WTC11 (cell line): ENCODE measurements around the gene OOSP2. TPM values are rescaled to one million over a fixed set of nuclear protein-coding genes. Genes with fewer than 3 reads are reported as not detected.

Experiments used
- ATAC-seq: fragments of 200-7000 bp; cut with Tn5 transposase; 2 replicates; pipeline ENCODE4 v1.10.0; 2021; ENCODE audit warnings: mild to moderate bottlenecking, moderate library complexity
- CTCF ChIA-PET: fragments of 300-600 bp; sonication (Branson Sonifier 250); formaldehyde crosslinking; loops from one replicate; lab custom pipeline; 2021; ENCODE audit warnings: antibody characterized with exemption; lab: Charles Lee
- POLR2A ChIA-PET: fragments of 350-600 bp; sonication (Branson Sonifier 250); formaldehyde crosslinking; loops from one replicate; lab custom pipeline; 2021; ENCODE audit warnings: antibody characterized with exemption; lab: Charles Lee
- DNase-seq: peaks from one replicate; pipeline ENCODE4 v3.0.0; 2021; ENCODE audit warnings: low spot score
- H3K27ac Mint-ChIP-seq: 2 replicates; pipeline ENCODE4 v1.8.0; 2021; ENCODE audit warnings: mixed read lengths
- H3K27me3 Mint-ChIP-seq: 2 replicates; pipeline ENCODE4 v1.8.0; 2021; ENCODE audit warnings: low read depth, mild to moderate bottlenecking, moderate library complexity, mixed read lengths
- H3K36me3 Mint-ChIP-seq: 2 replicates; pipeline ENCODE4 v1.8.0; 2021; ENCODE audit warnings: mixed read lengths
- H3K4me1 Mint-ChIP-seq: 2 replicates; pipeline ENCODE4 v1.8.0; 2022; ENCODE audit warnings: mixed read lengths
- H3K4me3 Mint-ChIP-seq: 2 replicates; pipeline ENCODE4 v1.8.0; 2021; ENCODE audit warnings: mild to moderate bottlenecking, moderate library complexity, mixed read lengths
- H3K9me3 Mint-ChIP-seq: 2 replicates; pipeline ENCODE4 v1.8.0; 2021; ENCODE audit warnings: mixed read lengths
- AR ChIP-seq: fragments of 250-450 bp; sonication (Bioruptor Pico); IDR thresholded peaks from 2 replicates; pipeline ENCODE4 v1.9.0; 2021; ENCODE audit warnings: mild to moderate bottlenecking
- CTCF ChIP-seq: fragments of 200-600 bp; IDR thresholded peaks from 2 replicates; pipeline ENCODE4 v1.8.0; 2022; ENCODE audit warnings: antibody characterized with exemption
- NR3C1 ChIP-seq: sonication (generic); formaldehyde crosslinking; conservative IDR thresholded peaks from 2 replicates; pipeline ENCODE4 v1.8.1; 2023; ENCODE audit warnings: low read depth, mild to moderate bottlenecking, missing genetic modification reagents
- OVOL2 ChIP-seq: fragments of 250-450 bp; sonication (Bioruptor Pico); IDR thresholded peaks from 2 replicates; pipeline ENCODE4 v1.9.0; 2021; ENCODE audit warnings: mild to moderate bottlenecking, borderline replicate concordance
- PRDM15 ChIP-seq: sonication (generic); formaldehyde crosslinking; IDR thresholded peaks from 2 replicates; pipeline ENCODE4 v1.8.0; 2022; ENCODE audit warnings: missing genetic modification reagents
- SMAD3 ChIP-seq: sonication (generic); formaldehyde crosslinking; IDR thresholded peaks from 2 replicates; pipeline ENCODE4 v1.8.0; 2022; ENCODE audit warnings: missing genetic modification reagents, mild to moderate bottlenecking, borderline replicate concordance
- SMAD4 ChIP-seq: sonication (generic); formaldehyde crosslinking; IDR thresholded peaks from 2 replicates; pipeline ENCODE4 v1.8.0; 2022; ENCODE audit warnings: mild to moderate bottlenecking, missing genetic modification reagents
- TEAD4 ChIP-seq: sonication (generic); formaldehyde crosslinking; IDR thresholded peaks from 2 replicates; pipeline ENCODE4 v1.8.0; 2022; ENCODE audit warnings: mild to moderate bottlenecking, missing genetic modification reagents
- ZNF425 ChIP-seq: fragments of 250-450 bp; sonication (Bioruptor Pico); conservative IDR thresholded peaks from 2 replicates; pipeline ENCODE4 v1.9.0; 2021; ENCODE audit warnings: mild to moderate bottlenecking
- ZNF512 ChIP-seq: sonication (generic); formaldehyde crosslinking; IDR thresholded peaks from 2 replicates; pipeline ENCODE4 v1.8.1; 2022; ENCODE audit warnings: missing genetic modification reagents, borderline replicate concordance
- total RNA-seq: library from RNA; stranded (reverse); gene quantifications from 3 replicates; pipeline ENCODE4 v1.2.3, GENCODE V29; 2021

The OOSP2 gene
- total RNA-seq, 1 experiment from 2014 or later, result not detected

- TF ChIP-seq ZNF425 (CRISPR knock-in tag), result no peak
- TF ChIP-seq ZNF512 (CRISPR knock-in tag), result no peak
- no peak for TF ChIP-seq PRDM15
- TF ChIP-seq CTCF, result no peak
- TF ChIP-seq AR, result no peak
- TF ChIP-seq SMAD4, result no peak
- TF ChIP-seq TEAD4 (CRISPR knock-in tag), result no peak
- no peak for TF ChIP-seq OVOL2 (CRISPR knock-in tag)
Observed at GRCh38 chr11:60077216-60077817, 37.1 kb downstream of the OOSP2 start (continued).

GRCh38 chr11:60077981-60078380 lies 37.8 kb downstream of the OOSP2 start:
- CTCF ChIA-PET, result no interaction called here
- DNase-seq, result no peak
- no peak for TF ChIP-seq SMAD4
- H3K4me1 Mint-ChIP-seq, result peaks cover 6% of the 10 kb centered on the region
- H3K27me3 Mint-ChIP-seq, result no peaks in the 10 kb centered on the region
- peaks cover 7% of the 10 kb centered on the region for H3K36me3 Mint-ChIP-seq
- no peak for ATAC-seq
- no peak overlapping the region for H3K4me3 Mint-ChIP-seq
- POLR2A ChIA-PET, result no interaction called here
- no peak overlapping the region for H3K27ac Mint-ChIP-seq
- peaks cover 25% of the 10 kb centered on the region for H3K9me3 Mint-ChIP-seq

GRCh38 chr11:60078745-60079144 lies 38.5 kb downstream of the OOSP2 start:
- Mint-ChIP-seq H3K27ac (no peak overlapping the region), H3K4me1 (peaks cover 6% of the 10 kb centered on the region), H3K36me3 (peaks cover 3% of the 10 kb centered on the region), H3K4me3 (no peak overlapping the region), H3K9me3 (peaks cover 22% of the 10 kb centered on the region), H3K27me3 (no peaks in the 10 kb centered on the region)
- ATAC-seq, result no peak
- CTCF ChIA-PET, result no interaction called here
- TF ChIP-seq SMAD3 (CRISPR knock-in tag) (no peak), NR3C1 (CRISPR knock-in tag) (no peak)
- DNase-seq, result no peak
- POLR2A ChIA-PET, result no interaction called here
